Renal pelvis (tissue), 12 donors: Measurements from ENCODE around the gene SMIM3. TPM values are rescaled to one million over a fixed set of nuclear protein-coding genes. Genes with fewer than 3 reads are reported as not detected.
"Not testable (repeated sequence)": the region's sequence is repeated elsewhere in the genome, so short reads cannot be mapped to it uniquely, and the experiment has no call there.

Experiments used
- DNase-seq: peaks from one replicate; pipeline ENCODE4 v3.0.0-alpha.2; 2013
- long read RNA-seq, 16 experiments: transcript quantifications; one replicate each; lab custom pipeline, GENCODE V29; 2026
- polyA plus RNA-seq, 3 donors: library from polyadenylated mRNA; unstranded; fragments of 120-200 nt; gene quantifications; one replicate each; pipeline ENCODE4 v1.2.1, GENCODE V29; 2013; ENCODE audit not compliant: insufficient read length in 3 of 3

The SMIM3 gene
- 10 to 100 TPM; 20.5 to 21.6 (median 21.6) TPM for polyA plus RNA-seq
- long read RNA-seq, donor 1, transcript SMIM3-201 (2 exons, 2,332 nt): major isoform, 21 of 21 reads
- long read RNA-seq, donor 1, partial matches to known transcripts: 0 of 21 reads
- long read RNA-seq, donor 1, other reads (novel, unspliced or antisense): 0 of 21 reads
- long read RNA-seq, donor 2, transcript SMIM3-201 (2 exons, 2,332 nt): major isoform, 16 of 22 reads
- long read RNA-seq, donor 2, partial matches to known transcripts: 6 of 22 reads
- long read RNA-seq, donor 2, other reads (novel, unspliced or antisense): 0 of 22 reads
- long read RNA-seq, donor 3, transcript SMIM3-201 (2 exons, 2,332 nt): major isoform, 17 of 25 reads
- long read RNA-seq, donor 3, partial matches to known transcripts: 8 of 25 reads
- long read RNA-seq, donor 3, other reads (novel, unspliced or antisense): 0 of 25 reads
- long read RNA-seq, donor 4, transcript SMIM3-201 (2 exons, 2,332 nt): major isoform, 11 of 21 reads
- long read RNA-seq, donor 4, partial matches to known transcripts: 10 of 21 reads
- long read RNA-seq, donor 4, other reads (novel, unspliced or antisense): 0 of 21 reads
- long read RNA-seq, donor 5, transcript SMIM3-201 (2 exons, 2,332 nt): major isoform, 16 of 16 reads
- long read RNA-seq, donor 5, partial matches to known transcripts: 0 of 16 reads
- long read RNA-seq, donor 5, other reads (novel, unspliced or antisense): 0 of 16 reads
- long read RNA-seq, donor 6, transcript SMIM3-201 (2 exons, 2,332 nt): major isoform, 8 of 18 reads
- long read RNA-seq, donor 6, partial matches to known transcripts: 10 of 18 reads
- long read RNA-seq, donor 6, other reads (novel, unspliced or antisense): 0 of 18 reads
- long read RNA-seq, donor 7, transcript SMIM3-201 (2 exons, 2,332 nt): major isoform, 15 of 32 reads
- long read RNA-seq, donor 7, partial matches to known transcripts: 17 of 32 reads
- long read RNA-seq, donor 7, other reads (novel, unspliced or antisense): 0 of 32 reads
- long read RNA-seq, donor 8, transcript SMIM3-201 (2 exons, 2,332 nt): major isoform, 14 of 24 reads
- long read RNA-seq, donor 8, partial matches to known transcripts: 10 of 24 reads
- long read RNA-seq, donor 8, other reads (novel, unspliced or antisense): 0 of 24 reads
- long read RNA-seq, donor 9, transcript SMIM3-201 (2 exons, 2,332 nt): major isoform, 18 of 25 reads
- long read RNA-seq, donor 9, partial matches to known transcripts: 7 of 25 reads
- long read RNA-seq, donor 9, other reads (novel, unspliced or antisense): 0 of 25 reads
- long read RNA-seq, donor 10, transcript SMIM3-201 (2 exons, 2,332 nt): major isoform, 10 of 10 reads
- long read RNA-seq, donor 10, partial matches to known transcripts: 0 of 10 reads
- long read RNA-seq, donor 10, other reads (novel, unspliced or antisense): 0 of 10 reads
- long read RNA-seq, donor 11, transcript SMIM3-201 (2 exons, 2,332 nt): major isoform, 8 of 16 reads
- long read RNA-seq, donor 11, partial matches to known transcripts: 8 of 16 reads
- long read RNA-seq, donor 11, other reads (novel, unspliced or antisense): 0 of 16 reads
- long read RNA-seq, donor 12, transcript SMIM3-201 (2 exons, 2,332 nt): major isoform, 15 of 15 reads
- long read RNA-seq, donor 12, partial matches to known transcripts: 0 of 15 reads
- long read RNA-seq, donor 12, other reads (novel, unspliced or antisense): 0 of 15 reads
- long read RNA-seq, donor 13, transcript SMIM3-201 (2 exons, 2,332 nt): major isoform, 7 of 7 reads
- long read RNA-seq, donor 13, partial matches to known transcripts: 0 of 7 reads
- long read RNA-seq, donor 13, other reads (novel, unspliced or antisense): 0 of 7 reads
- long read RNA-seq, donor 14, transcript SMIM3-201 (2 exons, 2,332 nt): major isoform, 29 of 29 reads
- long read RNA-seq, donor 14, partial matches to known transcripts: 0 of 29 reads
- long read RNA-seq, donor 14, other reads (novel, unspliced or antisense): 0 of 29 reads
- long read RNA-seq, donor 15, transcript SMIM3-201 (2 exons, 2,332 nt): major isoform, 19 of 19 reads
- long read RNA-seq, donor 15, partial matches to known transcripts: 0 of 19 reads
- long read RNA-seq, donor 15, other reads (novel, unspliced or antisense): 0 of 19 reads
- long read RNA-seq, donor 16, transcript SMIM3-201 (2 exons, 2,332 nt): major isoform, 17 of 29 reads
- long read RNA-seq, donor 16, partial matches to known transcripts: 12 of 29 reads
- long read RNA-seq, donor 16, other reads (novel, unspliced or antisense): 0 of 29 reads

GRCh38 chr5:150778517-150779396 is at the start of gene SMIM3:
Gene SMIM3 (plus strand): TSS chr5:150778757. CDS start chr5:150795441, 16,684 bp downstream.
- DNase-seq: peak; percentile 85

GRCh38 chr5:150729859-150730258 is 48.7 kb upstream of the SMIM3 start:
- DNase-seq: no peak

- DNase-seq: no peak
Measured at GRCh38 chr5:150731669-150732242, 46.8 kb upstream of the SMIM3 start.

GRCh38 chr5:150734579-150735384 is 43.8 kb upstream of the SMIM3 start:
- no peak for DNase-seq

- DNase-seq: no peak
Measured at GRCh38 chr5:150738862-150739261, 39.7 kb upstream of the SMIM3 start.

- DNase-seq: no peak
Measured at GRCh38 chr5:150740992-150741391, 37.6 kb upstream of the SMIM3 start.

- DNase-seq: not testable (repeated sequence)
Measured at GRCh38 chr5:150742455-150743141, 36.0 kb upstream of the SMIM3 start.

- DNase-seq: not testable (repeated sequence)
Measured at GRCh38 chr5:150743142-150743488, 35.4 kb upstream of the SMIM3 start.

- DNase-seq: no peak
Measured at GRCh38 chr5:150750469-150750868, 28.1 kb upstream of the SMIM3 start.

- no peak for DNase-seq
Measured at GRCh38 chr5:150751096-150751891, 27.3 kb upstream of the SMIM3 start.

GRCh38 chr5:150753463-150753862 is 25.1 kb upstream of the SMIM3 start:
- DNase-seq: no peak

GRCh38 chr5:150753863-150754262 is 24.7 kb upstream of the SMIM3 start:
- DNase-seq: no peak

- DNase-seq: no peak
Measured at GRCh38 chr5:150757087-150757649, 21.4 kb upstream of the SMIM3 start.

- no peak for DNase-seq
Measured at GRCh38 chr5:150758203-150758530, 20.4 kb upstream of the SMIM3 start.

- DNase-seq: peak; percentile 99
Measured at GRCh38 chr5:150758531-150759333, 19.8 kb upstream of the SMIM3 start, which contains the start of gene DCTN4. Gene DCTN4 (minus strand): TSS chr5:150759017. CDS start chr5:150758993, 24 bp downstream.
